ENCODE results near the gene NDUFS8. TPM values are rescaled to one million over a fixed set of nuclear protein-coding genes. Genes with fewer than 3 reads are reported as not detected.

The NDUFS8 gene
- total and polyA plus RNA-seq, 2 of the 13 experiments (the other 11 are each of a cell fraction or from before 2014, with no cell fraction given): 96.7 to 158 TPM

GRCh38 chr11:68038226-68038717, 7.8 kb downstream of the NDUFS8 start (continued):
- no peak for TF ChIP-seq ATRX (CRISPR knock-in tag; IDR thresholded peaks at IDR 0.05; ENCODE audit: borderline replicate concordance)
- TF ChIP-seq ZNF747 (CRISPR knock-in tag; IDR thresholded peaks at IDR 0.05; ENCODE audit: borderline replicate concordance): peak; percentile 65; the same call in 1 of the 2 replicates
- 0 out of 2 replicates have a peak, but pooled peaks have one; percentile 32 for TF ChIP-seq ZNF552 (CRISPR knock-in tag; IDR thresholded peaks at IDR 0.05; ENCODE audit: borderline replicate concordance)
- TF ChIP-seq ZNF672 (CRISPR knock-in tag; IDR thresholded peaks at IDR 0.05): peak; percentile 90; the same call in 1 of the 2 replicates
- TF ChIP-seq ATF7 (IDR thresholded peaks at IDR 0.05): 0 out of 2 replicates have a peak, but pooled peaks have one; percentile 21
- peak; percentile 92 for TF ChIP-seq ATF7 (CRISPR knock-in tag; IDR thresholded peaks at IDR 0.05)
- no peak for TF ChIP-seq ZBTB1 (CRISPR knock-in tag; IDR thresholded peaks at IDR 0.05; ENCODE audit: borderline replicate concordance)
- TF ChIP-seq PAF1 (CRISPR knock-in tag; IDR thresholded peaks at IDR 0.05): no peak
- no peak for TF ChIP-seq SNRNP70 (IDR thresholded peaks at IDR 0.05; ENCODE audit: low read depth, low read length)
- TF ChIP-seq MXD1 (CRISPR knock-in tag; IDR thresholded peaks at IDR 0.05): peak; percentile 97
- TF ChIP-seq ZSCAN31 (CRISPR knock-in tag; IDR thresholded peaks at IDR 0.05; ENCODE audit: low read depth): peak; percentile 57; the same call in 1 of the 2 replicates
- TF ChIP-seq CSRNP1 (CRISPR knock-in tag; IDR thresholded peaks at IDR 0.05): no peak; the same call in 1 of the 2 replicates
- TF ChIP-seq SRSF9 (IDR thresholded peaks at IDR 0.05; ENCODE audit: borderline replicate concordance, insufficient read depth, low read depth, low read length, poor library complexity, severe bottlenecking): no peak
- TF ChIP-seq STAG1 (CRISPR knock-in tag; IDR thresholded peaks at IDR 0.05): peak; percentile 38
- no peak for TF ChIP-seq ZNF674 (CRISPR knock-in tag; IDR thresholded peaks at IDR 0.05; ENCODE audit: low read depth)
- peak; percentile 90 for TF ChIP-seq ZNF275 (CRISPR knock-in tag; IDR thresholded peaks at IDR 0.05; ENCODE audit: borderline replicate concordance)
- no peak for TF ChIP-seq ZNF703 (CRISPR knock-in tag; IDR thresholded peaks at IDR 0.05; ENCODE audit: borderline replicate concordance)
- TF ChIP-seq LRRFIP1 (CRISPR knock-in tag; conservative IDR thresholded peaks at IDR 0.05): no peak
- peak; percentile 96 for TF ChIP-seq MED1 (CRISPR knock-in tag; IDR thresholded peaks at IDR 0.05)
- TF ChIP-seq ZNF180 (CRISPR knock-in tag; IDR thresholded peaks at IDR 0.05; ENCODE audit: borderline replicate concordance, low read depth): no peak
- peak; percentile 66 for TF ChIP-seq IRF9 (CRISPR knock-in tag; IDR thresholded peaks at IDR 0.05; ENCODE audit: borderline replicate concordance)
- peak in 1 of 2 experiments; percentile 95; a peak in 2 of 4 replicates for TF ChIP-seq KLF16 (CRISPR knock-in tag; IDR thresholded peaks at IDR 0.05)
- TF ChIP-seq KAT8 (CRISPR knock-in tag; IDR thresholded peaks at IDR 0.05): peak; percentile 74; the same call in 1 of the 2 replicates
